GM15510 (cell line): ENCODE measurements around the gene ADCYAP1.

Experiments used
- POLR2A ChIP-seq: IDR thresholded peaks from 3 replicates; pipeline ENCODE4 v1.6.1; 2011; ENCODE audit warnings: borderline replicate concordance; ENCODE audit not compliant: insufficient read length; ENCODE audit errors: extremely low read depth

Gene ADCYAP1

DNA sequence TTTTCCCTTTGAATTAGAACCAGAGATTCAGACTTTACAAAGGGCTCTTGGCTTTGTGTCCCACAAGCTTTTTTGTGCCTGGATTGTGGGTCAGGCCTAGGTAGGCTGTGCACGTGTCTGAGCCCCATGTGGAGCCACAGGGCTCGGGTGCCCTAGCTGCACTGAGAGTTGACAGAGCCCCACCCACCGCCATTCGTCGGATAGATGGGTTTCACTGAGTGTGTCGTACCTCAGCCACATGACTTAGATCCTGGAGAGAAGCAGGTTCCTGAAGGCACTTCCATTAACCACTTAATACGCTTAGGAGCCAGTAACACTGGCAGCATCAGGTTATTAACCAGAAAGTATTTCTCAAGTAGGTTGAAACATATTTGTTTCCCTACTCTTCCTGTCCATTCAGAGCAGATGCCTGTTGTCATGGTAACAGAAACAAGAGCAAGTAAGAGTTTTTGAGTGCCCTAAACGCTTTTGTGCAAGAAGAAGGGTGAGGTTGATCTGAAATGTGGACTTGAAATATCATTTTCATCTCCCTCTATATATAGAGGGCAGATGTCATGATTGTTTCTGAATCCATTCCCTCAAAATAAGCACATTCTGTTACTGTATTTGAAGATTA, 30.0 kb downstream of the ADCYAP1 start:
- TF ChIP-seq POLR2A: no peak

DNA sequence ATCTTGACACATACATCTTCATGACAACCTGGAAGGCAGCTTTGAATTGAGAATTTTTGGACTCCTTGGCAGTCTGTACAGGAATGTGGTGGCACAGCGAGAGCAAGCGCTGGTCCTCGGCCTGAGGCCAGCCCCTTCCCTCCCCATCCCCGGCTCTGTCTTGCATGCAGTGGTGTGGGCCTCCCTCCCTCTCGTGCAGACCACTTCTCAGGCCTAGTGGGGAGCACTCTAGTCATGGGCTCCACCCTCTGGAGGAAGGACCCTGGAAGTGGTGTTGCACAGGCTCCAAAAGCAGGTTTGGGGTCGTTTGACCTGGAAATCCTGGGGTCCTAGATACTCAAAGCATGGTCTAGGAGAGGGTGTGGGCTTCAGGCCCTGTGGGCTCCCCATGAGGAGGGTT, 32.3 kb downstream of the ADCYAP1 start:
- no peak for TF ChIP-seq POLR2A

DNA sequence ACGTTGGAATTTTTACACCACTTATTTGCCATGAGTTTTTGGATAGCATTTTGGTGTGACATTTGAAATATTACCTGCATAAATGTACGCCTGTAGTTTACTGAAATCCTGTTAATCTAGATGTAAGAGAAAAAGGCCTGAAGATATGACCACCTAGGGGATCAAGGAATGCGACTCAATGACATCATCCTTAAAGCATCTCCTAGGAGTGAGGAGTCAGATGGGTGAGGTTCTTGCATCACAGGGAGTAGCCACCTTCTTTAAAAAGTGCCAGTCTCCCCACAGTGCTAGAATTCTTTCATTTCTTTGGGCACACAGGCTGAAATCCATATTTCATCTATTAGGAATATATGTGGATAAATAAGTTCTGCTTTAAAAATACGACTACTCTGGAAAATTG, 34.5 kb downstream of the ADCYAP1 start:
- no peak for TF ChIP-seq POLR2A

DNA sequence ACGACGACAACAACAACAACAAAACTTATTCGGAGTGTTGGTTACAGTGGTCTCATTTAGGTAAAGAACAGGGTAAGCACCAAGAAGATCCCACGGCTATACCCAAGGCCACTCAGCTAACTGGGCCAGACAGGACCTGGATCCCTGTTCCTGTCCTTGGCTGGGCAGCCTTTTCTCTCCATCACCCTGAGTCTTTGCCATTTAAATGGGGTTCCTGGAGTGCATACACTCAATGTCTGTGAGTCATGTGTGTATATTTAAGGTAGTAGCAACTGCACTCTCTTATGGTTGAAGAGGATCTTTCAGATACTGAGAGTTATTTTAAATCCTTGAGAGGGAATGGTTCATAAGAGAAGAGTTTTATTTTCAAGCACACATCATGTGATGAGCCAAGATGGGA, 35.3 kb downstream of the ADCYAP1 start:
- no peak for TF ChIP-seq POLR2A

DNA sequence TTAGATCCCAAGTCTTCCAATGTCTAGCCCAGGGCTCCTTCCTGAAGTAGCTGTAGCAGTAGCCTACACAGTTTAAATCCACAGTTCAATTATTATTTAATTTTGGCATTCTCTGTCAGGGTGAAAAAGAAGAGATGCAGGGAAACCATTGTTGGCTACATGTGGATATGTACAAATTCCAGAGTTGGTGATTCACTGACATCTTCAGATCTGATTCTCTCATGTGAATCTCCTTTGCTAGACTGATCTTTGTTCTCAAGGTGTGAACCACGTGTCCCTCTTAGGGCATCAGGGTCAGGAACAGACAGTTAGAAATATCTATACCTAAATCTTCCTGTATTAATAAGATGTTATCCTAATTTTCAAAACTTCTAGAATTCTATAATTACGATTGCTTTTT, 36.7 kb downstream of the ADCYAP1 start:
- TF ChIP-seq POLR2A: no peak

DNA sequence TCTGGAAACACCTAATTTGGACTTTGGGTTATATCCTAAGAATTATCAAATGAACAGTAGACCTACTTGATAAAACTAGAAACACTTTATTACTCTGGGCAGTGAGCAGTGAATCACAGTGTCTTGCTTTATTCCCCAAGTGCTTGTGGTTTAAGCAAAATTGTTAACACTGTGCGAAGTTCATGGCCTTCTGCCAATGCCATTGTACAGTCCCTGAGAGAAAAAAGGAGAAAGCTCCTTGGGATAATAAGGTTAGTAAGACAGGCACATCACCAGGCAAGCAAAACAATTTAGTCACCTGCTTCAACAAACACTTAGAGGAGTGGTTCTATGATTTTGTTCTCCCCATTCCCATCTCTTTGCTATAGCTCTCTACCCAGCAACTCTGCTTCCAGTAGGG, 39.8 kb downstream of the ADCYAP1 start:
- no peak for TF ChIP-seq POLR2A

DNA sequence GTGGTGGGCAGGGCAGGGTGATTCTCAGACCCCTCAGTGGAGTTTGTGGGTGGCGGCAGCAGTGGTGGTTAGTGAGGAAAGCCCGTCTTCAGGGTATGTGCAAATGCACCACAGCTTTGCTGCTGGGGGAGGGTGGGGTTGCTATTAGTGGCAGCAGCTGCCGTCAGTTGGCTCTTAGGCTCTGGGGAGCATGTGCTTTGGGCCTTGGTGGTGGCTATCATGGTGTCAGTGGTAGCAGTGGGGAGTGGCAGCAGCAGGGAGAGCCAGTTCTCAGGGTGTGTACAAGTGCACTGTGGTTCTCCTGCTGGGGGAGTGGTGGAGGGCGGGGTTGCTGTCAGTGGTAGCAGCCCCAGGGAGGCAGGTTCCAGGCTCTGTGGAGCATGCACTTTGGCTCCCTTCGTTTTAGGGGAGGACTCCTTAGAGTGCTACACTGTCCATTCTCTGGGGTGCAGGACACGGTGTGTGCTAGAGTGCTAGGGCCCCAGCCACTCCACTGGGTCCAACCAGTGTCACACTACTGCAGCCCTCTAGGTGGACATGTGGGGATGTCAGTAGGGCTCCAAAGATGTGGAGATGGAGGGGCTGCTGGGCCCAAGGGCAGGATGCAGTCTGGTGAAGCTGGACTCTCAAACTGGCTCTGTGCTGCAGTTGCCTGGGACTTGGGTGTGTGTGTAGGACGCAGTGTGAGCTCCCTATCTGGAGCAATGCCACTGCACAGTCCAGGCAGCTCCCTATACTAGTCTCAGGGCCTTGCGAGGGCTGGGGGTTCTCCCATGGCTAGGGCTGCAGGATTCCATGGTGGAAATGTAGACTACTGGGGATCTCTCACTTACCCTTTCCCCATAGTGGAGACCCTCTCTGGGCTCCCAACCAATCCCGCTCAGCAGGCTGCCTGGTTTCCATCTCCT, 45.3 kb downstream of the ADCYAP1 start:
- no peak for TF ChIP-seq POLR2A

DNA sequence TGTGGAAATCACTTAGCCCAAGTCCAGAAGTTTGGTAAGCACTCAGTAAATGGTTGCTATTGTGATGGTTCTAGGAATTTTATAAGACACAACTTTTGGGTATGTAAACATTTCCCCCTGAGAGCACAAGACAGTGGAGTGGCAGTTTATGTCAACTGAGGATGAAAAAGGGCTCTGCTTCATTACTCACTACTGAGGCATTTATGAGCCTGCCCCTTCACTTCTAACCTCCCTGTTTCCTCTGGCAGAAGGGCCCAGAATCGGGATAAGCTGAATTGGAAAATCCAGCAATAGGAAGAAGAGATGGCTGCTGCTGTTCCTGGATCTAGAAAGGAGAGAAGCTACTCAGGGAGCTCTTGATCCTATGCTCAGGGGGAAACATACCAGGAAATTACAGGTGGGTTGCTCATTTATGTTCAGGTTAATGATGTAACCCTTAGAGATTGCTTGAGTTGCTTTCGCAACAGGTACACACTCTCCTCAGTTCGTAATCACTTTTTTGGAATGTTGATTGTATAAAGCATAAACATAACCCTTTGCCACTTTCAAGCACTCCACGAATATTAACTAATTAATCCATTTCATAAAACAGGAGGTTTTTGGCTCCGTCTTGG, 46.3 kb downstream of the ADCYAP1 start:
- TF ChIP-seq POLR2A: no peak

DNA sequence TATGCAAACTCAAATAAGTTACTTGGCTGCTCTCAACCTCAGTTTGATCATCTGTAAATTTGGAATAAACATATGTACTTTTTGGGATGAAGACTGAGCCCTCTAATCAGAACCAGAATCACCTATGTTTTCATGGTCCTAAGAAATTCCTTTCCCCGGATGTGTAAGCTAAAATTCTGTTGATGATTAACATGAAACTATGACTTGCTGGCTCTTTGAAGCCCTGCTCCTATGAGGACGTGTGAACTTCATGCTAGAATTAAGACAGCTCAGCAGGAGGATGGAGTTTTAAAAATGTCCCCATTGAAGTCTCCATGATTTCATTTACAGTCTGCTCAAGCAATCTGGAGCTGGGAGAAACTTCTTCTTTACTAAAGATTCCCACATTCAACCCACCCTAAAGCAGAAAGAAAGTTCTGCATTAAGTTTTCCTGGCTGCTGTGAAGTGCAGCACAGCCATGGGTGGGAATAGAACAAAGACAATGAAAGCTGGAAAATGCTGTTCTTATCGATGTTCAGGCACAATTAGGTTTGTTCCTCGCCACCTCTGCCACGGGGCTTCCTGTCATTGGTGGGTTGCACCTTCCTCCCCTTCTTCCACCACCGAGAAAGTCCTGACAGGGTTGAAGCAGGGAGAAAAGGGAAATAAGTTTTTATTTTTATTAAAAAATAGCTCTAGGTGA, 50.9 kb downstream of the ADCYAP1 start:
- no peak for TF ChIP-seq POLR2A

DNA sequence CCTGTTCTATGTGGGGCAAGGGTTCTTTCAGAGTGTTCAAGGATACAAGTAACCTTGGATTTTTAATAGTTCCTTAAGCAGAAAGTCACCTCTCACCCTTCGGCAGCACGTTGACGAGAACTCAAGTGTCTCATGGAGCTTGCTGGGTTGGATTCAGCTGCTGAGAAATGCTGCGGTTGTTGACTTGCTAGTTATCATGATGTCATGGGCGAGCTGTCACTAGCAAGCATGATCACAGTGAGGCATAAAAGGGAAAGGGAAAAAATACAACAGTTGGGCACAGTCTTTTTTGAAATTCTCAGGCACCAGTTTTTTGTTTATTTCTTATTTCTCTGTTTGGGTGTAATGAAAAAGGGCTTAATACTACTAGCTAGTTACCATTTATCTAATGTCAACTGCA, 53.2 kb downstream of the ADCYAP1 start:
- no peak for TF ChIP-seq POLR2A

DNA sequence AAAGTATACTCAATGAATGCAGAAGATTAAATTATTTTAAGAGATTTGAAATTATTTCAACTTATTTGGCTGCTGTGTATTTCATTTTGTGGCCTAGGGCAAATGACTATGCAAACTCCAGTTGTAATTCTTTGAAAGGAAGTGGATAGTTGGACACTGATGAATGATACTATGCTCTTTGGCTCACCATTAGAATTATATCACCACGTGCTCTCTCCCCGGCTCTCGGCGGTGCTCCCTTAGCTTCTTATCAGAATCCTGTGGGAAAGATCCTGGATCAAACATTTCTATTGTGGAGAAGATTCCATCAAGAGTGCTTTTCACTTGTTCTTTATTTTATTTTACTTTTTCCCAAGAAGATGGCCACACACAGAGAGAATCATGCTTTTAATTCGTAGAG, 55.2 kb downstream of the ADCYAP1 start:
- no peak for TF ChIP-seq POLR2A
